ENCODE results near the gene ESYT1. TPM values are rescaled to one million over a fixed set of nuclear protein-coding genes. Genes with fewer than 3 reads are reported as not detected.

Gene ESYT1, protein sequence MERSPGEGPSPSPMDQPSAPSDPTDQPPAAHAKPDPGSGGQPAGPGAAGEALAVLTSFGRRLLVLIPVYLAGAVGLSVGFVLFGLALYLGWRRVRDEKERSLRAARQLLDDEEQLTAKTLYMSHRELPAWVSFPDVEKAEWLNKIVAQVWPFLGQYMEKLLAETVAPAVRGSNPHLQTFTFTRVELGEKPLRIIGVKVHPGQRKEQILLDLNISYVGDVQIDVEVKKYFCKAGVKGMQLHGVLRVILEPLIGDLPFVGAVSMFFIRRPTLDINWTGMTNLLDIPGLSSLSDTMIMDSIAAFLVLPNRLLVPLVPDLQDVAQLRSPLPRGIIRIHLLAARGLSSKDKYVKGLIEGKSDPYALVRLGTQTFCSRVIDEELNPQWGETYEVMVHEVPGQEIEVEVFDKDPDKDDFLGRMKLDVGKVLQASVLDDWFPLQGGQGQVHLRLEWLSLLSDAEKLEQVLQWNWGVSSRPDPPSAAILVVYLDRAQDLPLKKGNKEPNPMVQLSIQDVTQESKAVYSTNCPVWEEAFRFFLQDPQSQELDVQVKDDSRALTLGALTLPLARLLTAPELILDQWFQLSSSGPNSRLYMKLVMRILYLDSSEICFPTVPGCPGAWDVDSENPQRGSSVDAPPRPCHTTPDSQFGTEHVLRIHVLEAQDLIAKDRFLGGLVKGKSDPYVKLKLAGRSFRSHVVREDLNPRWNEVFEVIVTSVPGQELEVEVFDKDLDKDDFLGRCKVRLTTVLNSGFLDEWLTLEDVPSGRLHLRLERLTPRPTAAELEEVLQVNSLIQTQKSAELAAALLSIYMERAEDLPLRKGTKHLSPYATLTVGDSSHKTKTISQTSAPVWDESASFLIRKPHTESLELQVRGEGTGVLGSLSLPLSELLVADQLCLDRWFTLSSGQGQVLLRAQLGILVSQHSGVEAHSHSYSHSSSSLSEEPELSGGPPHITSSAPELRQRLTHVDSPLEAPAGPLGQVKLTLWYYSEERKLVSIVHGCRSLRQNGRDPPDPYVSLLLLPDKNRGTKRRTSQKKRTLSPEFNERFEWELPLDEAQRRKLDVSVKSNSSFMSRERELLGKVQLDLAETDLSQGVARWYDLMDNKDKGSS
- 10 to 100 TPM; 44.9 to 75.7 (median 52.0) TPM for total RNA-seq
- long read RNA-seq, donor 1, full-length matches to known transcripts = 40 of 85 reads
- long read RNA-seq, donor 1, partial matches to known transcripts = 29 of 85 reads
- long read RNA-seq, donor 1, other reads (novel, unspliced or antisense) = 16 of 85 reads
- long read RNA-seq, donor 2, full-length matches to known transcripts = 4 of 9 reads
- long read RNA-seq, donor 2, partial matches to known transcripts = 1 of 9 reads
- long read RNA-seq, donor 2, other reads (novel, unspliced or antisense) = 4 of 9 reads

- ATAC-seq (peak; percentile 85), DNase-seq (peak; percentile 96 to 99 (median 98))
- peak within 1 kb of the TSS; percentile 49 for H3K4me3 ChIP-seq
- TF ChIP-seq, protein P1, sequence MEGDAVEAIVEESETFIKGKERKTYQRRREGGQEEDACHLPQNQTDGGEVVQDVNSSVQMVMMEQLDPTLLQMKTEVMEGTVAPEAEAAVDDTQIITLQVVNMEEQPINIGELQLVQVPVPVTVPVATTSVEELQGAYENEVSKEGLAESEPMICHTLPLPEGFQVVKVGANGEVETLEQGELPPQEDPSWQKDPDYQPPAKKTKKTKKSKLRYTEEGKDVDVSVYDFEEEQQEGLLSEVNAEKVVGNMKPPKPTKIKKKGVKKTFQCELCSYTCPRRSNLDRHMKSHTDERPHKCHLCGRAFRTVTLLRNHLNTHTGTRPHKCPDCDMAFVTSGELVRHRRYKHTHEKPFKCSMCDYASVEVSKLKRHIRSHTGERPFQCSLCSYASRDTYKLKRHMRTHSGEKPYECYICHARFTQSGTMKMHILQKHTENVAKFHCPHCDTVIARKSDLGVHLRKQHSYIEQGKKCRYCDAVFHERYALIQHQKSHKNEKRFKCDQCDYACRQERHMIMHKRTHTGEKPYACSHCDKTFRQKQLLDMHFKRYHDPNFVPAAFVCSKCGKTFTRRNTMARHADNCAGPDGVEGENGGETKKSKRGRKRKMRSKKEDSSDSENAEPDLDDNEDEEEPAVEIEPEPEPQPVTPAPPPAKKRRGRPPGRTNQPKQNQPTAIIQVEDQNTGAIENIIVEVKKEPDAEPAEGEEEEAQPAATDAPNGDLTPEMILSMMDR (IDR thresholded peaks at IDR 0.05) = no peak
- H3K9me3 ChIP-seq = no peaks in the 10 kb centered on the region
- peaks cover 22% of the 10 kb centered on the region for H3K4me1 ChIP-seq (ENCODE audit: low read depth)
- H3K36me3 ChIP-seq (ENCODE audit: low read depth) = peaks cover 5% of the 10 kb centered on the region
- intact Hi-C loops (cut with DNase I, micrococcal nuclease) = loop anchor here in 1 of 2 donors (10.0 kb wide), 1 partner anchor 57 kb away; the partner anchor contains the start of gene SMARCC2
Measured at GRCh38 chr12:56127888-56128669, at the start of gene ESYT1. TSS of gene ESYT1 (plus strand) at chr12:56128267. CDS start at chr12:56128320, 53 bp downstream.

DNA sequence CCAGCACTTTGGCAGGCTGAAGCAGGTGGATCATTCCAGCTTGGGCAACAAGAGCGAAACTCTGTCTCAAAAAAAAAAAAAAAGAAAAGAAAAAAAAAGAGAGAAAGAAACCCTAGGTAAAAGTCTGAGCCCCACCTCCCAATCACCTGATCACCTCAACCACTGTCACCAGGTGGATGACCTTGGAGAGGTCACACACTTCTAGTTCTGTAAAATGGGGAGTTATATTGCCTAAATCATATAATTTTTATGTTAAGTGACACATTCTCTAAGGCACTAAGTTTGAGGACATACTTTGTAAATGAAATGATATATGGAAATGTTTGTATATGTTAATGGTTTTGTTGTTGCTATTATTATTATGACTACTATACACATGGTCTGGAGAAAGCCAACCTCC lies 49.6 kb upstream of the ESYT1 start:
- no peaks in the 10 kb centered on the region for H3K9me3 ChIP-seq
- ATAC-seq = no peak
- no peak for DNase-seq
- H3K4me1 ChIP-seq (ENCODE audit: low read depth) = peaks cover 22% of the 10 kb centered on the region
- TF ChIP-seq, protein P1 (IDR thresholded peaks at IDR 0.05) = no peak
- H3K36me3 ChIP-seq (ENCODE audit: low read depth) = no peaks in the 10 kb centered on the region
- H3K4me3 ChIP-seq = no peak overlapping the region
- intact Hi-C loops (cut with DNase I, micrococcal nuclease) = no loop called here

DNA sequence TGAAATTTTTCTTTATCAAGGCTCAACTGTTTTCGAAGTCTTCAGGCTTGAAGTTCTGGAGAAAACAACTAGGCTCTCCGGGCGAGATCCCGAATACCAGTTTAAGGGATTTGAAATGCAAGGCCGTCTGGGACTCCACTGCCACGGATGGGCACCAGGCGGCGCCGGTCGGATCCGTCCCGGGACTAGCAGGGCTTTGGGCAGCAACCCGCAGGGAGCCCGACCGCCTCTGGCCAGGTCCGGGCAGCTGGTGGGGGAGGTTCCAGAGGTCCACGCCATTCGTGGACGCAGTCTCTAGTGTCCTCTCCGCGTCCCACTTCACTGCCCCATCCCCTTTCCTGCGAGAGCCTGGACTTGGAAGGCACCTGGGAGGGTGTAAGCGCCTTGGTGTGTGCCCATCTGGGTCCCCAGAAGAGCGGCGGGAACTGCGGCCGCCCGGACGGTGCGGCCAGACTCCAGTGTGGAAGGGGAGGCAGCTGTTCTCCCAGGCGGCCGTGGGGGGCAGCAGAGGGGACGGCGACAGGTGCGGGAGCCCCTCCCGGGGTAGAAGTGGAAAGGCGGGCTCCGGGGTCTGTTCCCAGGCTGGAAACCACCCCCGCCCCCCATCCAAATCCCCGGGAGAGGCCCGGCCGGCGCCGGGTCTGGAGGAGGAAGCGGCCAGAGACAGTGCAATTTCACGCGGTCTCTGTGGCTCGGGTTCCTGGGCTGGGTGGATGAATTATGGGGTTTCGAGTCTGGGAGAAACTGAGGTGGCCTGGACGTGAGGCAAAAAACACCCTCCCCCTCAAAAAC lies 48.9 kb upstream of the ESYT1 start:
- intact Hi-C loops (cut with DNase I, micrococcal nuclease) = no loop called here
- Histone ChIP-seq H3K4me3 (peak overlapping the region; percentile 90), H3K36me3 (ENCODE audit: low read depth) (no peaks in the 10 kb centered on the region), H3K4me1 (ENCODE audit: low read depth) (peaks cover 27% of the 10 kb centered on the region), H3K9me3 (no peaks in the 10 kb centered on the region)
- ATAC-seq (peak; percentile 65), DNase-seq (peak; percentile 92 to 96 (median 95))
- TF ChIP-seq, protein P1 (IDR thresholded peaks at IDR 0.05) = peak; percentile 67

DNA sequence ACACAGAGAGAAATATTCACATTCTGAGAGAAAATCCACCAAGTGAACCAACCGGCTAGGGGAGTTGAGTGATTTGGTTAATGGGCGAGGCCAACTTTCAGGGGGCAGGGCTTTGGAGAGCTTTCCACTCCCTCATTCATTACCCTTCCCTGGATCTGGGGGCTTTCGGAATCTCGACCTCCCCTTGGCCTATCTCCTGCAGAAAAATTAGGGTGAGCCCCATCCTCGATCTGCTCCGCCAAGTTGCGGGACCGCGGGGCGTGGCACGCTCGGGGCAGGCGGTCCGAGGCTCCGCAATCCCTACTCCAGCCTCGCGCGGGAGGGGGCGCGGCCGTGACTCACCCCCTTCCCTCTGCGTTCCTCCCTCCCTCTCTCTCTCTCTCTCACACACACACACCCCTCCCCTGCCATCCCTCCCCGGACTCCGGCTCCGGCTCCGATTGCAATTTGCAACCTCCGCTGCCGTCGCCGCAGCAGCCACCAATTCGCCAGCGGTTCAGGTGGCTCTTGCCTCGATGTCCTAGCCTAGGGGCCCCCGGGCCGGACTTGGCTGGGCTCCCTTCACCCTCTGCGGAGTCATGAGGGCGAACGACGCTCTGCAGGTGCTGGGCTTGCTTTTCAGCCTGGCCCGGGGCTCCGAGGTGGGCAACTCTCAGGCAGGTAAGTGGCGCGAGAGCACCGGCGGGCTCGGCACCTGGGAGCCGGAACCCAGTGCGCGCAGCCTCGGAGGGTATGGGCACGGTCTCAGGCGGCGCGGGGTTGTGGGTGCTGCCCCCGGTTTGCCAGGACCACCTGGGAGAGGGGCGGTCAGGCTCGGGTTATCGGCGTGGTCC lies 48.1 kb upstream of the ESYT1 start, which contains the start of gene ERBB3:
TSS of gene ERBB3 (plus strand) at position 443 of the 833 bp plus-strand sequence. CDS start at position 579, 136 bp downstream.
- Histone ChIP-seq H3K4me1 (ENCODE audit: low read depth) (peaks cover 27% of the 10 kb centered on the region), H3K9me3 (no peaks in the 10 kb centered on the region), H3K4me3 (peak within 1 kb of the TSS; percentile 90), H3K36me3 (ENCODE audit: low read depth) (no peaks in the 10 kb centered on the region)
- DNase-seq (peak; percentile 88 to 90 (median 89)), ATAC-seq (peak; percentile 82)
- TF ChIP-seq, protein P1 (IDR thresholded peaks at IDR 0.05) = peak; percentile 42
- intact Hi-C loops (cut with DNase I, micrococcal nuclease) = no loop called here

All from mucosa of descending colon (tissue), 3 donors.